Mesothelial cell of epicardium (in vitro differentiated cells): ENCODE results near the gene EHMT1. TPM values are rescaled to one million over a fixed set of nuclear protein-coding genes. Genes with fewer than 3 reads are reported as not detected.
A peak's percentile ranks its signal among the peaks of the same experiment; 100 is the strongest.

ENCODE experiments used
- DNase-seq, 2 experiments: peaks; one replicate each; pipeline ENCODE4 v3.0.0; 2021; ENCODE audit warnings: low spot score in 2 of 2; ENCODE audit not compliant: unreplicated experiment in 2 of 2
- H3K27ac Mint-ChIP-seq: 2 replicates; pipeline ENCODE4 v1.8.0; 2021; ENCODE audit warnings: mixed read lengths
- H3K27me3 Mint-ChIP-seq: 2 replicates; pipeline ENCODE4 v1.8.0; 2021; ENCODE audit warnings: low read depth, mixed read lengths
- H3K36me3 Mint-ChIP-seq: 2 replicates; pipeline ENCODE4 v1.8.0; 2021; ENCODE audit warnings: mixed read lengths
- H3K4me1 Mint-ChIP-seq: 2 replicates; pipeline ENCODE4 v1.8.0; 2021; ENCODE audit warnings: mixed read lengths
- H3K4me3 Mint-ChIP-seq: 2 replicates; pipeline ENCODE4 v1.8.0; 2021; ENCODE audit warnings: mild to moderate bottlenecking, moderate library complexity, mixed read lengths
- H3K9me3 Mint-ChIP-seq: 2 replicates; pipeline ENCODE4 v1.8.0; 2021; ENCODE audit warnings: mixed read lengths
- total RNA-seq: library from RNA; stranded (reverse); gene quantifications from 3 replicates; pipeline ENCODE4 v1.2.1, GENCODE V29; 2021
- TF ChIP-seq, protein P1 (sequence below): fragments of 200-600 bp; sonication (generic); IDR thresholded peaks from one replicate; pipeline ENCODE4 v1.5.0; 2021; ENCODE audit warnings: antibody characterized with exemption; ENCODE audit not compliant: unreplicated experiment

Gene EHMT1
- total RNA-seq, 1 donor from 2014 or later: 147 TPM

DNA sequence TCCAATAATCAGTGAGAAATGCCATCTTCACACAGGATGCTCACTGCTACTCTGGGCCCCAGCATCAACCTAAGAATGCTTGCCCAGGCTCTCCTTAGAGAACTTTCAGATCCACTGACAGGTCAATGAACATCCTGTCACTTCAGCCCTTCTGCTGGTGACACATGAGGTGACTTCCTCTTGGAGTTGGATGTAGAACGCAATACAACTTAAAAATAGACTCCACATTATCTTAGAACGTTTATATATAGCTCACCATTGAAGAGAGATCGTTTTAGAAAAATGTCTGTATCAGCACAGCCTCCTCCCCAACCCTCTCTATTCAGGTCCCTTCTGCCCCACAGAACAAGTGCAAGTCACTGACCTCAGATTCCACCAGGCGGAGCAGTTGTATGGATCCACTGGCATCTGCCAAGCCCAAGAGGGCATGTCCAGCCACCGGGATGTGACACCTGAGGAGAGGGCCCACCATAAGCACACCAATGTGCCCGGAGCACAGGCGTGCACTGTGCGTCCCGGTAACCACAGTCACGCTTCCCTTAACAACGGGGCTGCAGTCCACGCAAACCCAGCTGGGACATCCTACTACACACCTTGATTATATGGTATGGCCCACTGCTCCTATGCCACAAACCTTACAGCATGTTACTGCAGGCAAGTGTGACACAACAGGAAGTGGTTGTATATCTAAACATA, 42.9 kb upstream of the EHMT1 start:
- H3K9me3 Mint-ChIP-seq: no peaks in the 10 kb centered on the region
- peaks cover 13% of the 10 kb centered on the region for H3K36me3 Mint-ChIP-seq
- DNase-seq: no peak
- H3K27ac Mint-ChIP-seq: peak overlapping the region; percentile 25
- TF ChIP-seq, protein P1, sequence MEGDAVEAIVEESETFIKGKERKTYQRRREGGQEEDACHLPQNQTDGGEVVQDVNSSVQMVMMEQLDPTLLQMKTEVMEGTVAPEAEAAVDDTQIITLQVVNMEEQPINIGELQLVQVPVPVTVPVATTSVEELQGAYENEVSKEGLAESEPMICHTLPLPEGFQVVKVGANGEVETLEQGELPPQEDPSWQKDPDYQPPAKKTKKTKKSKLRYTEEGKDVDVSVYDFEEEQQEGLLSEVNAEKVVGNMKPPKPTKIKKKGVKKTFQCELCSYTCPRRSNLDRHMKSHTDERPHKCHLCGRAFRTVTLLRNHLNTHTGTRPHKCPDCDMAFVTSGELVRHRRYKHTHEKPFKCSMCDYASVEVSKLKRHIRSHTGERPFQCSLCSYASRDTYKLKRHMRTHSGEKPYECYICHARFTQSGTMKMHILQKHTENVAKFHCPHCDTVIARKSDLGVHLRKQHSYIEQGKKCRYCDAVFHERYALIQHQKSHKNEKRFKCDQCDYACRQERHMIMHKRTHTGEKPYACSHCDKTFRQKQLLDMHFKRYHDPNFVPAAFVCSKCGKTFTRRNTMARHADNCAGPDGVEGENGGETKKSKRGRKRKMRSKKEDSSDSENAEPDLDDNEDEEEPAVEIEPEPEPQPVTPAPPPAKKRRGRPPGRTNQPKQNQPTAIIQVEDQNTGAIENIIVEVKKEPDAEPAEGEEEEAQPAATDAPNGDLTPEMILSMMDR: no peak
- peaks cover 21% of the 10 kb centered on the region for H3K4me1 Mint-ChIP-seq
- peak overlapping the region; percentile 26 for H3K4me3 Mint-ChIP-seq
- no peaks in the 10 kb centered on the region for H3K27me3 Mint-ChIP-seq

DNA sequence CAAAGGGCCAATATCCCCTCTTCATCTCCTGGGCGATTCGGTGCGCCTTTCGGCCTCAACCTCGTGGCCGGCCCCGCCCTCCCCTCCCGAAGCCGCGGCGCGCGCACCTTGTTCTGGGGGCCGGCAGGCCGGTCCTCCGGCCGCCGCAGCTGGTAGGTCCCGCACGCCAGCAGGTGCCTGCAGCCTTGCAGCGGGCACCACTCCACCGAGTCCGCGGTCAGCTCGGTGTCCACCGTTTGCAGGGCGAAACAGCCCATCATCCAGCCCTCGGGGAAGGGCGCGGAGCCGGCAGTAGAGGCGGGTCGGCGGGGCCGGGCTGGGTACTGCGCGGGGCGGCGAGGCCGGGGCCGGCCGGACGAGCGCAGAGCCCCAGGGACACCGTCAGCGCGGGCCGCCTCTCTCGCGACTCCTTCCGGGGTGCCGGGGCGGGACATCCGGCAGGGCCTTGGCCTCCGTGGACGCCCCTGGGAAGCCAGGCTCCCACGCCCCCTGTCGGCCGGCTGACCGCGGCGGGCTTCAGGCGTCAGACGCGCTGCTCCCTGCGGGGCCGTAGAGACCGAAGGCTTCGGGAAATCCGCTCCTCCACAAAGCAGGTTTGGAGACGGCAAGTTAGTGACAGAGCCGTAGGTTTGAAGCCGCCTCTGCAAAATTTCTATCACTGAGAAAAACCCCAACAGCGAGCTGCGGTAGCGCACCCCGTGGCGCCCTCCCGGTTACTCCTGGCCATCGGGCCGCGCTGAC, 40.1 kb upstream of the EHMT1 start, which contains the start of gene DPH7:
TSS of gene DPH7 (minus strand) at position 408 of the 741 bp plus-strand sequence. CDS start at position 260, 148 bp downstream.
- H3K9me3 Mint-ChIP-seq: no peaks in the 10 kb centered on the region
- peak within 1 kb of the TSS; percentile 78 for H3K4me3 Mint-ChIP-seq
- peaks cover 21% of the 10 kb centered on the region for H3K4me1 Mint-ChIP-seq
- H3K36me3 Mint-ChIP-seq: peaks cover 10% of the 10 kb centered on the region
- no peaks in the 10 kb centered on the region for H3K27me3 Mint-ChIP-seq
- TF ChIP-seq, protein P1: peak; percentile 89
- H3K27ac Mint-ChIP-seq: peak within 1 kb of the TSS; percentile 81
- DNase-seq: peak; percentile 92 to 97

DNA sequence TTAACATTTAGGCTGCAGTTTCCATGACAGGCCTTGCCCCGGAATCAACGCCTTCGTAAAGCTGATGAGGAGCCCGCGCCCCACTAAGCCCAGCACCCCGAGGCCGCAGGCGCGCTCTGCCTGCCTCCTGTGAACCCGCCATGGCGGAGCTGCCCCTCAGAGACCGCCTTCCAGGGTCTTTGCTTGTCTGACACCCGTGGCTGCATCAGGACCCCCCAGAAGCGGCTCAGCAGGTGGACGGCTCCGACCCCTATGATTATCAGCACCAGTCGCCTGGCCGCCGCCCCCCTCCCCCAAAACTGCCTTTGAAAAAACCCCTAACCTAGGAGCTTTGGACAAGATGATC, 39.6 kb upstream of the EHMT1 start:
- Mint-ChIP-seq H3K4me1 (peaks cover 21% of the 10 kb centered on the region), H3K27ac (peak overlapping the region; percentile 12), H3K9me3 (no peaks in the 10 kb centered on the region), H3K36me3 (peaks cover 10% of the 10 kb centered on the region), H3K4me3 (peak overlapping the region; percentile 78), H3K27me3 (no peaks in the 10 kb centered on the region)
- TF ChIP-seq, protein P1: no peak
- no peak for DNase-seq

DNA sequence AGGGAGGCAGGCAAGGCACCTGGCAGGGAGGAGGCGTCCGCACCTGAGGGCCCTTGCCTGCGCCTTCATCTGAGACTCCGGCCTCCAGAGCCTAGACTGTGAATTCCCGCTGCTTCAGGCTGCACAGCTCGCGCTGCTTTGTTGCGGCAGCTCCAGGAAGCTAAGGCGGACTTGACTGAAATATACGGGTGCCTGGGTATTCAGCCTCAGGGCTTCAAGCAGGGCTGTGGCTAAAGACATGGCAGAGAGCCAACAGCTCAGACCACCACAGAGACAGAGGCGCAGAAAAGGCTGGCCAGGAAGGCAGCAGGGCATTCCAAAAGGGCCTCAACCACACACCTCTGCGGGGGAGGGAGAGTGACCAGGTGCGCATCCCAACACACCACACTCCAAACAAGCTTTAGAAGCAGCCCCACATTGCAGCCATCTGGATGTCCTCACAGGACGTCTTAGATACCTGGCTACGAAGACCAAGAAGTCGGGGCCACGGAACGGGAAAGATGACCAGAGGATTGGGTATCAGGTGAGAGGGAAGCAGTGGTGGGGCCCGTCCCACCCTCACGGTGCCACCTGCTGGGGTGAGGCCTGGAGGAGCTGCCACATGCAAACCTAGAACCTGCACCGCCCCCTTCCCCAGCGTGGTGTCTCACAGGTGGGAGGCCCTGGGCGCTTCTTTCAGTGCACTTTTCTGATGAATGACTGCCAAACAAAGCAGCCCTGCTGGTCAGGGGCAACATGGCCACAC, 38.4 kb upstream of the EHMT1 start:
- Mint-ChIP-seq H3K36me3 (peaks cover 11% of the 10 kb centered on the region), H3K27me3 (no peaks in the 10 kb centered on the region), H3K27ac (peak overlapping the region; percentile 25), H3K4me3 (no peak overlapping the region), H3K9me3 (no peaks in the 10 kb centered on the region), H3K4me1 (peaks cover 21% of the 10 kb centered on the region)
- TF ChIP-seq, protein P1: no peak
- no peak for DNase-seq

DNA sequence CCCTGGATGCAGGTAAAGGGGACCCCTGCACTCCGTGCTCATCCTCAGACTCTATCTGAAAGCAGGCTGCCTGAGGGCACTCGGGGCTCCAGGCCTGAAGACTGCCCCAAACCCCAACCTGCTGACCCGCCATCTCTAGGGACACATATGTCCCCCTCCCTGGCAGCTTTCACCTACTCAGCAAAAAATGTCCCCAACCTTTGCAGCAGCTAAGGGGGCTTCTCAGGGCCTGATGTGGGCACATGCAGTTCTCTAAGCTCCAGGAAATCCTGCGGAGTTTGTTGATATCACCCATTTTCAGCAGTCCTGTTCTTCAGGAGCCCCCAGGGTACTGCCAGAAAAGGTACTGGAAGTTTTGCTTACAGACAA, 37.9 kb upstream of the EHMT1 start:
- TF ChIP-seq, protein P1: no peak
- H3K9me3 Mint-ChIP-seq: no peaks in the 10 kb centered on the region
- H3K36me3 Mint-ChIP-seq: peaks cover 11% of the 10 kb centered on the region
- no peaks in the 10 kb centered on the region for H3K27me3 Mint-ChIP-seq
- no peak overlapping the region for H3K4me3 Mint-ChIP-seq
- no peak overlapping the region for H3K27ac Mint-ChIP-seq
- peaks cover 21% of the 10 kb centered on the region for H3K4me1 Mint-ChIP-seq
- no peak for DNase-seq
